Umbilical cord (tissue), 2 donors: ENCODE measurements around the gene SEPTIN2. TPM values are rescaled to one million over a fixed set of nuclear protein-coding genes. Genes with fewer than 3 reads are reported as not detected.
A peak's percentile ranks its signal among the peaks of the same experiment; 100 is the strongest.
"Not testable (repeated sequence)": the region's sequence is repeated elsewhere in the genome, so short reads cannot be mapped to it uniquely, and the experiment has no call there.

Source experiments
- DNase-seq: peaks from one replicate; pipeline ENCODE4 v3.0.0-alpha.2; 2015; ENCODE audit warnings: low spot score
- total RNA-seq: library from RNA; depleted of rRNA; stranded (reverse); fragments of >200 nt; gene quantifications from one replicate; pipeline ENCODE4 v1.2.3, GENCODE V29; 2014; ENCODE audit warnings: low replicate concordance; ENCODE audit not compliant: insufficient read depth

Gene SEPTIN2
- total RNA-seq: 370 TPM

DNA sequence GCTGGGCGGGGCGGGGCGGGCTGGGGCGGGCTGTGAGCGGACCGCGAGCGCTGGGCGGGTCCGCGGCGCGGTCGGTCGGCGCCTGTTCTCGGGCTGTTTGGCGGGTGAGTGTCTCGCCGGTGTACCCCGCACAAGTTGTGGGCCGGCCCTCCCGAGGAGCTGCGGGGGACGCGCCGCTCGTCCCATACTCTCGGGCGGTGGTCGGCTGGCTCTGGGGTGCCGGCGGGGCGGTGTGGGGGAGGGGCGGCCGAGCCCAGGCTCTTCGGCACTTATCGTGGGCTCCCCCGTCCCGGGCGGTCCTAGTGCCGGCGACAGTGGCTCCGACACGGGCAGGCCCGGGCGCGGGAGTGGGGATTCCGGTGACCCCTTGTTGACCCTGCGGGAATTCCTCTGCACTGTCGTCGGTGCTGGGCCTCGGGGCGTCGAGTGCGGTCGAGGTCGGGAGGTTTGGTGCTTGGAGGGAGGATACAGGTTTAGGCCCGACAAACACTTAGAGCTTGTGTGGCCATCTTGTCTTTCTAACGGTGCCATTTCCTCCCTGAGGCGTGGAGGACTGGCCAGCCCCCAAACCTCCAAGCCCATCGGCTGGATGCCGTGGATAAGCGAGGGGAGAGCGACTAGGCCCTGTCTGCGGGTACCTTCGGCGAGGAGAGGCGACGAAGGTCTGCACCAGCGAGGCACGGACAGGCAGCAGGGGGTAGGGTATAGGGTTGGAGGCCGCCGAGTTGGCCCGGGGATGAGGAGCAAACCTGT lies at the start of gene SEPTIN2:
TSS of gene SEPTIN2 (plus strand) at position 47 of the 753 bp plus-strand sequence. CDS start 8,308 bp downstream, outside the sequence.
- DNase-seq: peak; percentile 86

DNA sequence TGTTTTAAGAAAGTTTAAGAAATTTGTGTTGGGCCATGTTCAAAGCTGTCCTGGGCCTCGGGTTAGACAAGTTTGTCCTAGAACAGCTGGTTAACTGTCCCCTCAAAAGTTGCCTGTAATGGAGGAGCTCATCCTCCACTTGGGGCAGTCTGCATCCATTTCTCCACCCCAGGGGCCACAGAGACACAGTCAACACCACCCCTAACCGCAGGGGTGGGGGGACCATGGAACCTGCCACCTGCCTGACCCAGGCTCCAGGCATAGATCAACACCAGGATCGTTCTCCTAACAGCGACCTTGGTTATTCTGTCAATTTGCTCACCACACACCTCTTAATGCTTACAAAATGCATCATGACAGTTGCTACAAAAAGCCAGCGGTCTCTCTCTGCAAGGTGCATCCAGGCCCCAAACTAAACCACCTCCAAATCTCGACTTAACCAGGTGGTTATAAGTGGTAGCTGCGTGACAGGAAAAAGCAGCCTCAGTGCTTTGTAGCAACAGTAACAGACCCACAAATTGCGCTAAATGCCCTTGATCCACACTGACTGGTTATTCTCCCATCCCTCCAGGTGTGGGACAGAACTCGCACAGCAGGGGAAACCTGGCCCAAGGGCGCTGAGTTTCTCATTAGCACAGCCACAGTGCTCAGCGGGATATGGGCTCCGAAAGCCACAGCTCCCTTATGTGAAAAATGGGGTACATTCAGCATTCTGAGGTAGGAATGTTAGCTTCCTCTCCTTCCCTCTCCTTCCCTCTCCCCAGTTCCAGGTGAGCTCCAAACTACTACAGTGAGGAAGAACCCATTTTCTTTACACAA lies 48.3 kb upstream of the SEPTIN2 start:
- DNase-seq: no peak

DNA sequence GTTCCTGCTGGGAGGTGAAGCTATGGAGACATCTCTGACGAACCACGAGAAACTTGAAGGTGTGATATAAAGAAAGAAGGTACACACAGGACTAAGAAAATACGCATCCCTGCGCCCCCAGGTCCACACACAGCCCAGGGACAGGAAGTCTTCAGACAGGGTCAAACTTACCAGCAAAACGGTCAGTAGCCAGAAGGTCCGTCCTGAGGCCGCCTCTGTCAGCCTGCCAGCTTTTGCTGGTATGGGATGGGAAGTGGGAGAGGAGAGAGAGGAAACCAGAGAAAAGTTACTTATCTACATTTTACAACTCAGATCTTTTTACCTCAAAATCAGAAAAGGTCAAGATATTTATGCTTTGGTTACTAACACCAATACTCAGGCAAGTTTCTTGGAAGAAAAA lies 47.4 kb upstream of the SEPTIN2 start:
- no peak for DNase-seq

DNA sequence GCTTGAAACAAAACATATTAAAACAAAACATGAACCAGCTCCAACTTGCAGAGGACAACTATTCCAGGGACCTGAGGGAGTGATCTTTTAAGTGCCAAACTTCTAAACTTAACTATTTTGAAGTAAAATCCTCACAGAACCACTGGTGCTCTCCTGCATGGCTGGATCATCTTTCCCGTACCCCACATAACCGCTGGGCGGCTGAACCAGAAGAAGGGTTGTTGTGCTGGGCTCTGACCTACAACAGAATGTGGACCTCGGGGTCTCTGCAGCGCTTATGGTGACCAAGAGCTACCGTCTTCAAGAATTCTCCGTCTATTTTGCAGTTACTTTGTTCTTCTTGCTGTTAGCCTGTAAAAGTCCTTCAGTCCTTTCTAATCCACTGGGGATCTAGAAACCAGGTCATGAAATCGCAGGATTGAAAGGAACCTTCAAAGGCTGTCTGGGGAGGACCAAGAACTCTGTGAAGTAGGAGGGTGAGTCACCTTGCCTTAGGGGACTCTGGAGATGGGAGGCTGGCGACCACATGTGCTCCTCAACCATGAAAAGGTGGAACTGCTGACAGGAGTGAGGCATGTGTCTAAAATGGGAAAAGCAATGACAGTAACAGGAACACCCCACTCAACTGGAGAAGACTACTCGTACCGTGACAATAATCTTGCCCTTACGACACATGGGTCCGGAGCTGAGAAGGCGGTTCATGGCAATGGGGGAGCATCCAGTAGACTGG lies 46.8 kb upstream of the SEPTIN2 start:
- no peak for DNase-seq

DNA sequence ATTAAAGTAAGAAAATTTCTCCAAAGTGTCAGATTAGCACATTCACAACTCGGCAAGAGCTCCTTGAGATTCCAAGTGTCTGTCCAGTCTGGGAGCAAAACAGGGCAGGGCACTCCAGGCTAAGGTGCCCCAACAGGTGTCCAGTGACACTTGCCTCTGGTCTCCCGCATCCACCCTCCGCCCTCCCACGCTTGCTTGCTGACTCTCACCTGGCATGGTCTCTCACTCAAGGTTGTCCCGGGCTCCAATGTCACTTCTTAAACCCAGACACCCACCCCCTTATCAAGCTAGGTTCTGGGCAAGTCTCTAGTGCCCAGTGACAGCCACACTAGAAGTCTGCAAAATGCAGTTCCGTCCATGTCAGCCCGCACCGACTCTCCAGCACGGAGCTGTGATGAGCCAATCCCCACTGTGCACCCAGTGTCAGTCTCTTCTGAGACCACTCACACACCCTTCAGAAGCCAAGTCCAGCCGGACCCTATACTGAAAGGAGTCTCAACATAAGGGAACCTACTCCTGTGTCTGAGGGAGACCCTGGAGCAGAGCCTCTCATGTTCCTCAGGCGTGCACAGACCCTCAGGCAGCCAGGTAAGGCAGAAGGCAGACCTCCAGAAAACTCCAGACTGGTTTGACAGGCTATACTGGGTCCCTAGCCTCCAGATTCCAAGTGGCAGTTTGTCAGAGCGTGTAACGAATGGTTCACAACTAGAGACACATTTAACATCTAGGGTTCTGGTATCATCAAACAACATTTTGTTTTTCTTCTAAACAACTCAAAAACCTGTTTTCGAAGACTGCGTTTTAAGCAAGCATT lies 45.8 kb upstream of the SEPTIN2 start:
- no peak for DNase-seq

DNA sequence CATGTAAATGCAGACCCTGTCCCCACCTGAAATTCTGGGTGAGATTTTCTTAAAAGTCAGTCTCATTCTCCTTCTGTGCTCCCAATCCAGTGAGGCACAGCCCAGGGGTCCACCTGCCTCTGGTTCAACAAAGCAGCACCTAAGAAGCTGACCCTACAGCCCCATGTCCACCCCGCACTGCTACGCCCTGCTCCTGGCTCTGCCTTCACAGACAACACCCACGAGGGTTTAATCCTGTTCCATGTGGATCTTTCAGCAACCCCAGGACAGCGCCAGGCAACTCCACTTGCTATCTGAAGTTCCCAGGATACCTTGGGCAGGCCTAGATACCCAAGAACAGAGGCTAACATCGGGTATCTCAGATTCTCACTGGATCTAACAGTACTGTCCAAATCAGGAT lies 45.2 kb upstream of the SEPTIN2 start:
- DNase-seq: no peak

DNA sequence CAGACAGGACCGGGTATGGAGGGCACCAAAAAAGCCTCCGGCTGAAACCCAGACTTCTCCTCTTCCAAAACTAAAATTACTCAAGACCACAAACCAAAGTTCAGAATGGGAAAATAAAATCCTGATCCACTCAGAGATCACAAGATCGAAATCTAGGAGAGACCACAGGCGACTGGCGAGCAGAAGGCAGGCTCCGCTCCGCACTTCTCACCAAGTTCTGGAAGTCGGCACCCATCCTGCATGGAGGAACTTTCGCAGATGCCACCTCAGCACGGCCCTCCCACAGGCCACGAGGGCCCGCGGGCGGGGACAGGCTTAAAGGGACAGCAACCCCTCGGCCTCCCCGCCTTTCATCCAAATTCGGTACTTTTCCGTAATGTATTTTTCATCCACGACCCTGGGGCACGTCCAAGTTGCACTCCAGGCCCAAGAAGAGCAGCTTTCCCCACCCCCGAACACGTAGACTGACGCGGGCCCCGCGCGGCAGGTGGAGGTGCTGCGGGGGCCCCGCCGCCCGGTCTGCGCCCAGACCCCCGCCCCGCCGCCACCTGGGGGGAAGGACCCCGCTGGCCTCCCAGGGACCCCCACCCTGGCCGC lies 43.9 kb upstream of the SEPTIN2 start:
- DNase-seq: peak; percentile 90

DNA sequence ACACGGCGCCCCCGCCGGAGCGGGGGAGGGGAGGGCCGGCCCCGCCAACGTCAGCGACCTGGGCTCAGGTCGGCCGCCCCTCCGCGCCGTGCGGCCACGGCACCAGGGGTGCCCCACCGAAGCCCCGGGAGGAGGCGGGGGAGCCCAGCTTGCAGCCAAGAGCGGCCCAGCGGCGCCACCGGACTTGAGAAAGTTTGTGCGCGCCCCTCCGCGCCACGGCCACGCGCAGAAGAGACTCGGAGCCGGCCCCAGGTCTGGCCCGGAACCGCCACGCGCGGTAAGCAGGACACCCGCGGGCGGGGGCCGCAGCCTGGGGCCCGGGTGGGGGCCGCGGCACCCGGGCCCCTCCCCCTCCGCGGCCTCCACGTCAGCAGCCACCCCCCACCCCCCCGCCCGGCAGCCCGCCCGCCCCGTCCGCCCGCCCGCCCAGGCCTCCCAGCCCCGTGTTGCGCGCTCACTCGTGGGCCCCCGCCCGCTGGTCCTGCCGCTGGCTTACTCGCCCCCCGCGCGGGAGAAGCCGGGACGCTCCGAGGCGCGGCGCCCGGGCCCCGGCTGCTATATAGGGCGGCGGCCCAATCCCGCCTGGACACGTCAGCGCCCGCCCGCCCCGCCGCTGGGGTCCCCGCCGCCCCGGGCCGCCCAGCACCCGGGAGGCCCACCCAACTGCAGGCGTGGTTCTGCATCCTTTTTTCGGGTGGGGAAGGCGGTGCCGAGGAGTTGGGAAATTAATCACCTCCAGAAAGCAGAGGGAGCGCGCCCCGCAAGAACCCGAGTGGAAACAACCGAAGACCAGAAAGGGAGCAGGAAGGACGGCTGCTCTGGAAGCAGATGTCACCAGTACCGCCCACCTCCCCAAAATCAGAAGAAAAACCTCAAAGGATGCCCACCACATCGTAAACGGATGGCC lies 43.2 kb upstream of the SEPTIN2 start:
- DNase-seq: peak; percentile 88

DNA sequence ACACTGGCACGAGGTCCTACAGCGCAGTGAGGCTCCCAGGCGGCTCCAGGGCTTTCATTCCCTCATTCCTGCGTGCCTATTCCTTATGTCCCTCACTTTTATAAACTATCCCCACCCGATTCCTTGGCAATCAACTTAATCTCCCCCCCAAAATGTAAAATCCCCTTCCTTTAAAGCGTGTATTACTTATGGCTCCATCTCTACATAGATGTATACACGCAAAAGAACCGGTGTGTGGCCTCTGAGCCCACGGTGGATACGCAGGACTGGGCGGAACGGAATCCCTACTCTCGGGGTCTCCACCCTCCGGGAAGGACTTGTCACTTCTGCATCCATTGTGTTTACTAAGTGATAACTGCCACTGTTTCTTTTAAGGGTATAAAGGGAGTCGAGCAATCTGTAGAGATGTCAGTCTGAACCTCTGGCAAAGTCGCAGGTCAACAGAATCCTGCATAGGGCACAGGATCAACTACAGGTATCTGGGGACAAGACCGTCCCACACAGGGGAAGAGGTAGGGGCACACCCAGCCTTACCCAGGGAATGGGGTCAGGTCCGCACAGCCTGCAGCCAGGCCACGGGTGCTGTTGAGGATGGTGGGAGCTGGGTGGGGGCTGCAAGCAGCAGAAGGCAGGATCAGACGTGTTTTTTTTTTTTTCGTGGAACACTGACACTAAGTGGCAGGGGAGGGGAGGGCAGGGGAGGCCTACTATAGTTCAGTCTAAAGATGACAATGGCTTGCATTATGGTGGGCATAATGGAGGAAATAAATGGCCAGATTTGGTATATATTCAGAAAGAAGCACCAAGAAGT lies 42.3 kb upstream of the SEPTIN2 start:
- DNase-seq: no peak

DNA sequence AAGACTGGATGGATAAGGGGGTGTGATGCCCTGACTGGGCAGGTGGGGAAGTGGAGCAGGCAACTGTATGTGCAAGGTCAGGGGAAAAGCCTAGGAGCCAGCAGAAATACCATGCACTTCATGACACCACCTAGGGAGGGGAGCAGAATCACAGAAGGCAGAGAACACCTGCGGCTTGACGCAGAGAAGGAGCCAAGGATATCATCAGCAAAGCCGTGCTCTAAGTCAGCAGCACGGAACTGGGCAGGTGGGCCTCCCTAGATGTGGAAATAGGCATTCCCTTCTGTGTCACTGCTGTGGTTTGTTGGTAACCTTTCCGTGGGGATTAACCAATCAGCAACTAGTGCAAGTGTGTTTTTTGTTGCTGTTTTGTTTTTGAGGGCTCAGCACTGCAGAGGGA lies 41.6 kb upstream of the SEPTIN2 start:
- no peak for DNase-seq

DNA sequence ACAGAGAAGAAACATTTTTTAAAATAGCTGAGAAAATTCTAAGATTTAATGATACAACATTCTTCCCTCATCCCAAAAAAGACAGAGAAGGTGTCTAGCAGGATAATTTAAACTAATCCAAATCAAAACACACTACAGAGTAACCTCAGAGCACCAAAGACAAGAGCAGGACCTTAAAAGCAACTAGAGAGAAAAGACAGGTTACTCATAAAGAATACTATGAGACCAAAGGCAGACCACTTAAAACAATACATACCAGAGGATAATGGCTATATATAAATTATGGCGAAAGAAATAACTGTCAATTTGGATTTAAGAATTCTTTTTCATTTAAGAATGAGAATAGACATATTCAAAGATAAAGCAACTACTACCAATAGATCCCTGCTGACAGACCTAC lies 40.2 kb upstream of the SEPTIN2 start:
- no peak for DNase-seq

DNA sequence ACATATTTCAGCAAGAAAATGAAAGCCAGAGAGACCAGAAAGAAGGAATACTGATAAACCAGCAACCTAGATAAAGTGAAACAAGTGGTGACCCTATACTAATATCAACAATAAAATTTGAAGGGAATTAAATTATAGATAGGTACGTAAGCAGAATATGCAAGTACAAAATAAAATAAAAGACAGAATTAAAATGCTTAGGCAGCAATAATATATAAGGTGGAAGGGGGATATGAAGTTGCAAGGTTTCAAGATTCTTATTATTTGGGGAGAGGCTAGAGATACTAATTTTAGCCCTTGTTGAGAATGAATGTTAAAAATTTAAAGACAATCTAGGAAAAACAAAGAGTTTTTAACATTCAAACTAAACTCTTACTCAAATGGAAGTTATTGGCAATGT lies 39.8 kb upstream of the SEPTIN2 start:
- DNase-seq: no peak

DNA sequence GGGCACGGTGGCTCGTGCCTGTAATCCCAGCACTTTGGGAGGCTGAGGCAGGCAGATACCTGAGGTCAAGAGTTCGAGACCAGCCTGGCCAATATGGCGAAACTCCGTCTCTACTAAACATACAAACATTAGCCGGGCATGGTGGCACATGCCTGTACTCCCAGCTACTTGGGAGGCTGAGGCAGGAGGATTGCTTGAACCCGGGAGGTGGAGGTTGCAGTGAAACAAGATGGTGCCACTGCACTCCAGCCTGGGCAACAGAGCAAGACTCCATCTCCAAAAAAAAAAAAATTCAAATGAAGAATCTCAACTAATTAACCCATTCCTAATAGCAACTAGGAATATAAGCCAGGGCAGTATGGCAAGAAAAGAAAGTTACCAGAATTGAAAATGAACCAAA lies 37.4 kb upstream of the SEPTIN2 start:
- DNase-seq: not testable (repeated sequence)

DNA sequence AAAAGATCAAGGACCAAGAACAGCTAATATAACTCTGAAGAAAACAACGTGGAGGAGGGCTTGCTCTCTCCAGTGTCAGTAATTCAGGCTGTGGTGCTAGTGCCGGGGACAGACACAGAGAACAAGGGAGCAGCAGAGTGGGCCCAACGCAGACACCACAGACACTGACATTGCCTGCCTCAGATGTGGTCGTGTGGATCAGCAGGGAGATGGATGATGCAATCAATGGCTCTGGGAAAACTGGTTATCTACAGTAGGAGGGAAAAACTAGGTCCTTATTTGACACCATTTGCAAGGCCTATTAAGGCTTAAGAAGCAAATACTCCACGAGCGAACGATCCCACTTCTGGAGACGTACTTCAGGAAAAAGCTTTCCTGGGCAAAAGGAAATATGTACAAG lies 36.3 kb upstream of the SEPTIN2 start:
- DNase-seq: no peak

DNA sequence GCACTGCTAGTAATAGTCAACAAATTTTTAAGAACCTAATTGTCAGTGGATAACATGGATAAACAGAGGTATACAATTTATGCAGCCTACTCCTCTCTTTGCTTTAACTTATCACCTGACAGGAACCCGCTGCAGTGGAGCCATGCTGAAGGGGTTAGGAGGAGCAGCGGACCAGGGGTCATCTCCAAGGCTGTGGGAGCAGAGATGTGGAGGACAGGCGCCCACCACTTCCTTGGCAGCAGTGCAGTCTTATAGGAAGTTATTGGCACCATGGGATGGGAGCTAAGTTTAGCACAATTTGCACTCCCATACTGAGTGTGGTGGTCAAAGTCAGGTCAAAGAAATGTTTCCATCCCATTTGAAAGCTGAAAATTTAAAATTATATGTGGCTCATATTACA lies 35.9 kb upstream of the SEPTIN2 start:
- DNase-seq: no peak

DNA sequence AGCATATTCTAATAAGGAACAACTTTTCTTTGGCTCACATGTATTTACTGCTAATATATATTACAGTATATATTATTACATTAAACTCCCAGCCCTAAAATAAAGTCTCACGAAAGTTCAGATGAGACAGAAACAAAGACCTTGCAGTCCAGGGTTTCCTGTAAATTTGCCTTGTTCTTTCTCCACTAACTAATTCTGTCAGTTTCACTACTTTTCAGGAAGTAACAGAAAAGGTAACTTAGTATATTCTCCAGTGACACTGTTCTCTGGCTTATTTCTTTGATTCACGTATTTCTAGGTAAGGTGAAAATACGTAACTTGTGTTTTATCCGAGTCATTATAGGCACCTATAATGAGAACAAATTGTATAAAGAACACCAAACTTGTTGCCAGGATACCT lies 35.4 kb upstream of the SEPTIN2 start:
- no peak for DNase-seq

DNA sequence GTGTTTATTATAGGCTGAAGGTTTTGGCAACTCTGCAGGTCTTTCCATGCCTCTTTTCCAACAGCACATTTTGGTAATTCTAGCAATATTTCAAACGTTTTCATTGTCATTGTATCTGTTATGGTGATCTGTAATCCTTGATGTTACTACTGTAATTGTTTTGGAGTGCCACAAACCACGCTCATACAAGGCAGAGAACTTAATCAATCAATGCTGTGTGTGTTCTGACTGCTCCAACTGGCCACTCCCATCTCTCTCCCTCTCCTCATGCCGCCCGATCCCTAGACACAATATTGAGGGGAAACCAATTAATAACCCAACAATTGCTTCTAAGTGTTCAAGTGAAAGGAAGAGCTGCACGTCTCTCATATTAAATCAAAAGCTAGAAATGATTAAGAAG lies 33.2 kb upstream of the SEPTIN2 start:
- no peak for DNase-seq

DNA sequence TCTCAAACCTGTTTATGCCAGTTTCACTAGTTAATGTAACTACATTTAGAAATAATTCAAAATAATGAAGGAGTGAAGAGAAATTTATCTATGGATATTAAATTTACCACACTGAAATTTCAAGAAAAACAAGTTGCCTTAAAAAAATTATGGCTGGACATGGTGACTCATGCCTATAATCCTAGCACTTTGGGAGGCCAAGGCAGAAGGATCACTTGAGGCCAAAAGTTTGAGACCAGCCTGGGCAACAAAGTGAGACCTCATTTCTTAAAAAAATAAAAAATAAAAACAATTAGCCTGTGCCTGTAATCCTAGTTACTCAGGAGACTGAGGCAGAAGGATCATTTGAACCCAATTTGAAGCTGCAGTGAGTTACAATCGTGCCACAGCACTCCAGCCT lies 30.1 kb upstream of the SEPTIN2 start:
- DNase-seq: no peak
